Erythroblast (primary cell): Measurements from ENCODE around the gene BMPR1B.

Source experiments
- GATA1 ChIP-seq: IDR thresholded peaks from 2 replicates; pipeline ENCODE4 v1.6.1; 2011; ENCODE audit warnings: low read depth, mild to moderate bottlenecking, control low read depth, low read length, moderate library complexity
- POLR2A ChIP-seq: IDR thresholded peaks from 2 replicates; pipeline ENCODE4 v1.6.1; 2011; ENCODE audit warnings: mild to moderate bottlenecking, low read length

- TF ChIP-seq POLR2A (no peak), GATA1 (no peak)
Measured at GRCh38 chr4:94741304-94741703, 16.5 kb upstream of the BMPR1B start.
